Stimulated activated effector memory CD8-positive, alpha-beta T cell treated with anti-CD3 and anti-CD28 coated beads, Interleukin-12 subunit alpha, Interleukin-12 subunit beta, amount 100 ng/mL, for 72 hours (primary cell): ENCODE measurements around the gene IL10RA.

ENCODE experiments used
- ATAC-seq: fragments of 150-1000 bp; cut with Tn5 transposase; 2 replicates; pipeline ENCODE4 v1.10.0; 2021
- DNase-seq, 2 donors: peaks; one replicate each; pipeline ENCODE4 v3.0.0; 2021 to 2022; ENCODE audit warnings: low spot score in 2 of 2
- H3K27ac Mint-ChIP-seq: one replicate; pipeline ENCODE4 v1.8.0; 2022; ENCODE audit warnings: mild to moderate bottlenecking, mixed read lengths
- H3K36me3 Mint-ChIP-seq: one replicate; pipeline ENCODE4 v1.8.0; 2022; ENCODE audit warnings: mild to moderate bottlenecking, mixed read lengths
- H3K4me1 Mint-ChIP-seq: one replicate; pipeline ENCODE4 v1.8.0; 2022; ENCODE audit warnings: mixed read lengths
- H3K4me3 Mint-ChIP-seq: one replicate; pipeline ENCODE4 v1.8.0; 2022; ENCODE audit warnings: mild to moderate bottlenecking, mixed read lengths
- H3K9me3 Mint-ChIP-seq: one replicate; pipeline ENCODE4 v1.8.0; 2022; ENCODE audit warnings: mixed read lengths

The IL10RA gene

DNA sequence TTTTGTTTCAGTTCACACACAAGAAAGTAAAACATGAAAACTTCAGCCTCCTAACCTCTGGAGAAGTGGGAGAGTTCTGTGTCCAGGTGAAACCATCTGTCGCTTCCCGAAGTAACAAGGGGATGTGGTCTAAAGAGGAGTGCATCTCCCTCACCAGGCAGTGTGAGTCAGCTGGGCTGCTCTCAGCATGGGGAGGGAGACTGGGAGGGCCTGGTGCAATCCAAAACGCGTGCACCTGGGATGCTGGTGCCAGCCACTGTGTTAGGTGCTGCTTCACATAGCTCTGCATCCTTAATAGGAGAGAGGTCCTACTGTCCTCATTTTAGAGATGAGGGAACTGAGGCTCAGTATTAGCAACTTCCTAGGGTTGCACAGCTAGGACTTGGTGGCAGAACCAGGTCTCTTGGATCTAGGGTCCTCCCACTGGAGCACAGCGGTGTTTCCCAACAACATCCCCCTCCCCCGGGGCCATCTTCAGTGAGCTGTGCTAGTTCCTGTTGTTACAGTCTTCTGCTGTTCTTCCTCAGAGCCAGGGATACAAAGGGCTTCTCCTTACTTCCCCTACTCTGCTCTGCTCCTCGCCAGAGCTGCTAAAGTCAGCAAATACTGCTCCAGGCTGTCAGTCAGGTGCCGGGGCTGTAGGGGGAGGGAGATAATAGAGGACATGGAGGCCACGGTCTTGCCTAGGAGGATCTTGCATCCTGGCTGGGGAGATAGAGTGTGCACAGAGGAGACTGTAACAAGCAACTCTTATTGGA is 8.0 kb downstream of the IL10RA start:
- Mint-ChIP-seq H3K4me1 (peaks cover 85% of the 10 kb centered on the region), H3K36me3 (peaks cover 100% of the 10 kb centered on the region), H3K27ac (peak overlapping the region; percentile 73), H3K9me3 (peaks cover 6% of the 10 kb centered on the region), H3K4me3 (no peak overlapping the region)
- ATAC-seq: no peak
- no peak for DNase-seq

DNA sequence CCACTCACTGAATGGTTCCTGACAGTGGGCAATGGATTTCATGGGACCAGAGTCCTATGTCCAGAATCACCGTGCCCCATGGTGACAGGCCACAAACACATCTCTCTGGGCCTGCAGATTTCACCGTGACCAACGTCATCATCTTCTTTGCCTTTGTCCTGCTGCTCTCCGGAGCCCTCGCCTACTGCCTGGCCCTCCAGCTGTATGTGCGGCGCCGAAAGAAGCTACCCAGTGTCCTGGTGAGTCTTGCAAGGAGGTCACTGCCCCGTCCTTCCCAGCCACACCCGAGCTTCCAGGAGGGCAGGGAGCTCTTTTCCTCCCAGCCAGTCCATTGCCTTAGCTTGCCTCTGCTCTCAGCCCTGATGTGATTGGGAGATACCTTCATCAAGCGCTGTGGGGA is 9.3 kb downstream of the IL10RA start:
- Mint-ChIP-seq H3K9me3 (peaks cover 6% of the 10 kb centered on the region), H3K4me1 (peaks cover 89% of the 10 kb centered on the region), H3K27ac (peak overlapping the region; percentile 73), H3K4me3 (no peak overlapping the region), H3K36me3 (peaks cover 100% of the 10 kb centered on the region)
- no peak for DNase-seq
- ATAC-seq: no peak

DNA sequence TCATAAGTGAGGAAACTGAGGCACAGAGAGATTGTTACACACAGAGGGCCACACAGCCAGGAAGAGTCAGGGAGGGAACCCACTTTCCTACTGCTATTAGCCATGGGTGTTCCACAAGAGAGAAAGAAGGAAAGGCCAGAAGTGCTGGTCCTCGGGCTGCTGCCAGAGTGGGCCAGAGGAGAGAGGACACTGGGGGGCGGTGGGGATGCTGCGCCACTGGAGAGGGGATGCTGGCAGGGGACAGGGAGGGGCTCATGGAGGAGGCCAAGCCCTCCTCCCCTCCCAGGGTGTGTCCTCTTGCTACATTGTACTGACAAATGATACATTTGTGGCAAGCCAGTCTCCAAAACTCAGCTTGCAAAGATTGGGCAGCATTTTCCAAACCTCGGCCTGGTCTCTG is 9.9 kb downstream of the IL10RA start:
- H3K36me3 Mint-ChIP-seq: peaks cover 100% of the 10 kb centered on the region
- peaks cover 6% of the 10 kb centered on the region for H3K9me3 Mint-ChIP-seq
- H3K27ac Mint-ChIP-seq: peak overlapping the region; percentile 73
- H3K4me3 Mint-ChIP-seq: no peak overlapping the region
- ATAC-seq: no peak
- DNase-seq: no peak
- H3K4me1 Mint-ChIP-seq: peaks cover 94% of the 10 kb centered on the region

DNA sequence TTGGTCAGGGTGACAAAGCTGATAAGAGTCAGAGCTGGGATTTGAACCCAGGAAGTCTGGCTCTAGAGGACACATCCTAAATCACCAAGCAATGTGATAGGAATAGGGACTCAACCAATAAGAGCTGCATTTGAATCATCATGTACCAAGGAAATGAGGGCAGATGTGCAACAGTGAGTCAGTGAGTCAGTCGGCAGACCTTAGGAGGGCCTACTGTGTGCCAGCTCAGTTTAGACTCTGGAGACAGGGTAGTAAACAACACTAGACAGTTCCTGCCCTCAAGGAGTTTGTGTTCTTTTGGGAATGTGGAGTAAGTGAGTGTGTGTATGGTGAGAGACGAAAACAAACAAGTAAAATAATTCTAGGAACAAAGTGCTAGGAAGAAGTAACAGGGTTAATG is 11.2 kb downstream of the IL10RA start:
- Mint-ChIP-seq H3K27ac (peak overlapping the region; percentile 98), H3K9me3 (peaks cover 6% of the 10 kb centered on the region), H3K4me1 (peaks cover 94% of the 10 kb centered on the region), H3K36me3 (peaks cover 100% of the 10 kb centered on the region), H3K4me3 (peak overlapping the region; percentile 28)
- ATAC-seq (no peak), DNase-seq (no peak)

DNA sequence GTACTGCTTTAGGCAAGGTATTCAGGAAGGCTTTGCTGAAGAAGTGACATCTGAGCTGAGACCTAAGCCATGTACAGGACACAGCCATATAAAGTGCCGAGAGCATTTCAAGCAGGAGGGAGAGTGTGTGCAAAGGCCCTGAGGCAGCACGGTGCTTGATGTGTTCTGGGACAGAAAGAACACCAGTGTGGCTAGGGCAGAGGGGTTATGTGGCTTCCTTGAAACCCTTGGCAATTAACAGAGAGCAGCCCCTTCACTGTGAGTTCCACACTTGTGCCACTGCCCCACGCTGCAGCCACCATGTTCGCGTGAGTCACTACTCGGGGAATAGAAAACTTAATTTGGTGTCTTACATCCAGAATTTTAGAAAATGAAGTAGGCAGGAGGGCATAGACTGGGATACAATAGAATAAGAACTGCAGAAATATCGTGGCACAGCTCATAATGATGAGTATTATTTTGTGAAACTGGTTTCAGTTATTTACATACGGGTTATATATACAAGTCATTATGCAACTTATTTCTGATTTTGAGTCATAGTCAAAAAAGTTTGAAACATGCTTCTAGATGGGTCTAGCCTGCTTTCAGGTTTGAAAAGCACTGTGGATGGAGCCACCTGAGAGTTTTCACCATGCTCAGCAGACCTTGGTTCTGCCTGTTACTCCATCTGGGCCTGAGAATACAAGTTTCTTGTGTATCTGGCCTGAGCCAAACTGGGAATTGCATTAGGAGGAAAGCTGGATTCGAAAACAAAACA is 11.8 kb downstream of the IL10RA start:
- Mint-ChIP-seq H3K27ac (peak overlapping the region; percentile 98), H3K4me1 (peaks cover 94% of the 10 kb centered on the region), H3K36me3 (peaks cover 100% of the 10 kb centered on the region), H3K4me3 (peak overlapping the region; percentile 28), H3K9me3 (peaks cover 6% of the 10 kb centered on the region)
- DNase-seq (peak in 1 of 2 donors; percentile 83), ATAC-seq (peak; percentile 41)

DNA sequence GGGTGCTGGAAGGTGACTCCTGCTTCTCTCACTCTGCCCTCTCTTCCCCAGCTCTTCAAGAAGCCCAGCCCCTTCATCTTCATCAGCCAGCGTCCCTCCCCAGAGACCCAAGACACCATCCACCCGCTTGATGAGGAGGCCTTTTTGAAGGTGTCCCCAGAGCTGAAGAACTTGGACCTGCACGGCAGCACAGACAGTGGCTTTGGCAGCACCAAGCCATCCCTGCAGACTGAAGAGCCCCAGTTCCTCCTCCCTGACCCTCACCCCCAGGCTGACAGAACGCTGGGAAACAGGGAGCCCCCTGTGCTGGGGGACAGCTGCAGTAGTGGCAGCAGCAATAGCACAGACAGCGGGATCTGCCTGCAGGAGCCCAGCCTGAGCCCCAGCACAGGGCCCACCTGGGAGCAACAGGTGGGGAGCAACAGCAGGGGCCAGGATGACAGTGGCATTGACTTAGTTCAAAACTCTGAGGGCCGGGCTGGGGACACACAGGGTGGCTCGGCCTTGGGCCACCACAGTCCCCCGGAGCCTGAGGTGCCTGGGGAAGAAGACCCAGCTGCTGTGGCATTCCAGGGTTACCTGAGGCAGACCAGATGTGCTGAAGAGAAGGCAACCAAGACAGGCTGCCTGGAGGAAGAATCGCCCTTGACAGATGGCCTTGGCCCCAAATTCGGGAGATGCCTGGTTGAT is 12.6 kb downstream of the IL10RA start:
- Mint-ChIP-seq H3K27ac (peak overlapping the region; percentile 98), H3K4me3 (peak overlapping the region; percentile 28), H3K4me1 (peaks cover 94% of the 10 kb centered on the region), H3K9me3 (peaks cover 9% of the 10 kb centered on the region), H3K36me3 (peaks cover 100% of the 10 kb centered on the region)
- ATAC-seq (no peak), DNase-seq (no peak)

DNA sequence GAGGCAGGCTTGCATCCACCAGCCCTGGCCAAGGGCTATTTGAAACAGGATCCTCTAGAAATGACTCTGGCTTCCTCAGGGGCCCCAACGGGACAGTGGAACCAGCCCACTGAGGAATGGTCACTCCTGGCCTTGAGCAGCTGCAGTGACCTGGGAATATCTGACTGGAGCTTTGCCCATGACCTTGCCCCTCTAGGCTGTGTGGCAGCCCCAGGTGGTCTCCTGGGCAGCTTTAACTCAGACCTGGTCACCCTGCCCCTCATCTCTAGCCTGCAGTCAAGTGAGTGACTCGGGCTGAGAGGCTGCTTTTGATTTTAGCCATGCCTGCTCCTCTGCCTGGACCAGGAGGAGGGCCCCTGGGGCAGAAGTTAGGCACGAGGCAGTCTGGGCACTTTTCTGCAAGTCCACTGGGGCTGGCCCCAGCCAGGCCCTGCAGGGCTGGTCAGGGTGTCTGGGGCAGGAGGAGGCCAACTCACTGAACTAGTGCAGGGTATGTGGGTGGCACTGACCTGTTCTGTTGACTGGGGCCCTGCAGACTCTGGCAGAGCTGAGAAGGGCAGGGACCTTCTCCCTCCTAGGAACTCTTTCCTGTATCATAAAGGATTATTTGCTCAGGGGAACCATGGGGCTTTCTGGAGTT is 13.3 kb downstream of the IL10RA start:
- H3K27ac Mint-ChIP-seq: peak overlapping the region; percentile 98
- peaks cover 94% of the 10 kb centered on the region for H3K4me1 Mint-ChIP-seq
- peak overlapping the region; percentile 47 for H3K4me3 Mint-ChIP-seq
- H3K36me3 Mint-ChIP-seq: peaks cover 100% of the 10 kb centered on the region
- peaks cover 13% of the 10 kb centered on the region for H3K9me3 Mint-ChIP-seq
- no peak for DNase-seq
- ATAC-seq: no peak

DNA sequence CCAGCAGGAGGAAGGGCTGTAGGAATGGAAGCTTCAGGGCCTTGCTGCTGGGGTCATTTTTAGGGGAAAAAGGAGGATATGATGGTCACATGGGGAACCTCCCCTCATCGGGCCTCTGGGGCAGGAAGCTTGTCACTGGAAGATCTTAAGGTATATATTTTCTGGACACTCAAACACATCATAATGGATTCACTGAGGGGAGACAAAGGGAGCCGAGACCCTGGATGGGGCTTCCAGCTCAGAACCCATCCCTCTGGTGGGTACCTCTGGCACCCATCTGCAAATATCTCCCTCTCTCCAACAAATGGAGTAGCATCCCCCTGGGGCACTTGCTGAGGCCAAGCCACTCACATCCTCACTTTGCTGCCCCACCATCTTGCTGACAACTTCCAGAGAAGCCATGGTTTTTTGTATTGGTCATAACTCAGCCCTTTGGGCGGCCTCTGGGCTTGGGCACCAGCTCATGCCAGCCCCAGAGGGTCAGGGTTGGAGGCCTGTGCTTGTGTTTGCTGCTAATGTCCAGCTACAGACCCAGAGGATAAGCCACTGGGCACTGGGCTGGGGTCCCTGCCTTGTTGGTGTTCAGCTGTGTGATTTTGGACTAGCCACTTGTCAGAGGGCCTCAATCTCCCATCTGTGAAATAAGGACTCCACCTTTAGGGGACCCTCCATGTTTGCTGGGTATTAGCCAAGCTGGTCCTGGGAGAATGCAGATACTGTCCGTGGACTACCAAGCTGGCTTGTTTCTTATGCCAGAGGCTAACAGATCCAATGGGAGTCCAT is 14.1 kb downstream of the IL10RA start:
- Mint-ChIP-seq H3K9me3 (peaks cover 13% of the 10 kb centered on the region), H3K27ac (peak overlapping the region; percentile 98), H3K4me3 (peak overlapping the region; percentile 56), H3K4me1 (peaks cover 94% of the 10 kb centered on the region), H3K36me3 (peaks cover 93% of the 10 kb centered on the region)
- no peak for ATAC-seq
- no peak for DNase-seq

DNA sequence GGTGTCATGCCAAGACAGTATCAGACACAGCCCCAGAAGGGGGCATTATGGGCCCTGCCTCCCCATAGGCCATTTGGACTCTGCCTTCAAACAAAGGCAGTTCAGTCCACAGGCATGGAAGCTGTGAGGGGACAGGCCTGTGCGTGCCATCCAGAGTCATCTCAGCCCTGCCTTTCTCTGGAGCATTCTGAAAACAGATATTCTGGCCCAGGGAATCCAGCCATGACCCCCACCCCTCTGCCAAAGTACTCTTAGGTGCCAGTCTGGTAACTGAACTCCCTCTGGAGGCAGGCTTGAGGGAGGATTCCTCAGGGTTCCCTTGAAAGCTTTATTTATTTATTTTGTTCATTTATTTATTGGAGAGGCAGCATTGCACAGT is 14.6 kb downstream of the IL10RA start:
- Mint-ChIP-seq H3K27ac (peak overlapping the region; percentile 98), H3K9me3 (peaks cover 13% of the 10 kb centered on the region), H3K36me3 (peaks cover 87% of the 10 kb centered on the region), H3K4me3 (peak overlapping the region; percentile 56), H3K4me1 (peaks cover 94% of the 10 kb centered on the region)
- no peak for ATAC-seq
- no peak for DNase-seq

DNA sequence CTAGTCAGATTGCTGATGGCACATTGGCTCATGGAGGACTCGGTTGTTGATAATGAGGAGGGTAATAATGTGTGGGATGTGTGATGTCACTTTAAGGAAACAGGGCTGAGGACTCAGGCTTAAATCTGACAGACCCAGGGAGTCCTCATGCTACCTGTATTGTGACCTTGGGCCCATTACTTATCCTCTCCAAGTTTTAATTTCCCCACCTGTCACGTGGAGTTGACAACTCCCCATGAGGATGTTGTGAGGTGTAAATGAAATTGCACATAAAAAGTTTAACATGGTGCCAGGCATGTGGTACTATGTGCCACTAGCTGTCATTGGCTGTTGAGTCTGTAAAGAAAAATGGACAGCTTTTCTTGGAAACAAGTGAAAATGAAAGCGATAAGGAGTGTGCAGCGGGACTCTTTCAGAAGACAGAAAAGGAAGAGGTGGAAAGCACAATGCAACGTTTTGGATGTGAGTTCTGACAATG is 15.3 kb downstream of the IL10RA start:
- ATAC-seq: peak; percentile 41
- peak overlapping the region; percentile 56 for H3K4me3 Mint-ChIP-seq
- H3K9me3 Mint-ChIP-seq: peaks cover 13% of the 10 kb centered on the region
- peak overlapping the region; percentile 98 for H3K27ac Mint-ChIP-seq
- H3K36me3 Mint-ChIP-seq: peaks cover 80% of the 10 kb centered on the region
- DNase-seq: no peak
- H3K4me1 Mint-ChIP-seq: peaks cover 98% of the 10 kb centered on the region

DNA sequence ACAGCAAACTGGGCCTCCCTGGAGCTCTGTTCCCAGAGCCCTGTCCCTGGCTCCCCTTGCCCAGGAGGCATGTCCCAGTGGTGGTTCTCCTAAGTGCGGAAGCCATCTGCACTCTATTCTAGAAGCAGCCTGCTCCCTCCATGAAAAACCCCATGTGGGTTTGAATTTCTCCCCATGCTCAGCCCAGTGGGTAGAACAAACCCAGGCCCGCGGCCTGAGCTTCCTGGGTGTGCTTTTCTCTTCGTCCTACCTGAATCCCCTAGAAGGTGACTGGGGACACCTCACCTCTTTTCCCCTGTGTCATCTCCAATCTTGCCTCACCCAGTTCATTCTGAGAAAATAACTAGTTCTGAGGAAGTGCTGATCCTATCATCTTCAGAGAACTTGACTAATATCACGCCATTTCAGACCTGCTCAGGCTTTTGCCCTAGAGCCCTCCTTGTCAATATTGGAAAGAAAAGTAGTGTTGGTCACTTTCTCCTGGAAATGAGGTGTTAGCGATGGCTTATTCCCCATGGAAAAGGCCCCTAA is 15.9 kb downstream of the IL10RA start:
- Mint-ChIP-seq H3K36me3 (peaks cover 75% of the 10 kb centered on the region), H3K27ac (peak overlapping the region; percentile 98), H3K4me1 (peaks cover 100% of the 10 kb centered on the region), H3K9me3 (peaks cover 13% of the 10 kb centered on the region), H3K4me3 (peak overlapping the region; percentile 56)
- ATAC-seq (peak; percentile 76), DNase-seq (peak; percentile 43 to 86)

DNA sequence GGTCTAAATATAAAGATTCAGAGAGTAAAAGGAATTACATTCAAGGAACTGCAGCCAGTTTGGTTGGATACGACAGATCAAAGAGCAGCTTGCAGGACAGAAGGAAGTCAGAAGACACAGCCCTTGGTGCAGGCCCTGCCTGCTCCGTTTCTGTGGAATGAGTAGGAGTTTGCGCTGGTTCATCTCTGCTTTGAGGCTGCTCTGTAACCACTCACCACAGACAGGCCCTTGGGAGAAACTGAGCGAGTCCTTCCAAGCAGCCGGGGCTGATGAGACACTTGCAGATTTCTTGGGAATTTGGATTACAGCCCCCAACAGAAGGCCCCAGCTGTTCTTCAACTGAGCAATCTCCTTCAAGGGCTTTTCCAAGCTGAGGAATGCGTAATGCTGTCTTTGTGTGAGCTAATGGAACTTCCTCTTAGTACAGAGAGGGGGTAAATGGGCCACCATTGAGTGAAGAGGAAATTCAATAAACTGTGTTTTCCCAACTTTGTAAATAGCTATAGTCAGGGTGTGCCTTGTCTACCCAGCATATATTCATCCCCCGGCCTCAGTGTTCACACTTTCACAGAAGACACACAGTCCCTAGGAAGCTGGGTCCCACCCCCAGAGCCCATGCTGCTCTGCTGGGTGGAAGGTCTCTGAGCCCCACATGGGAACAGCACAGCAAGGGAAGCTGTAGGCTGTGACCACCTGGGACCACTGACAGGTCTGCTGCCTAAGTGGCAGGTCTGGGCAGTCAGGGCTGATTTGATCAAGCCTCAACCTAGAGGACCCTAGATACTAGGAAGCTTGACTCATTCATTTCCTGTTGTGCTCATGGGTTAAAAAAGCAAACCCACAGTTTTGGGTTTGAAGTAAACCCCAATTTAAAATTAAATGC is 16.6 kb downstream of the IL10RA start:
- peak overlapping the region; percentile 56 for H3K4me3 Mint-ChIP-seq
- ATAC-seq (peak; percentile 81), DNase-seq (peak; percentile 57 to 87)
- H3K27ac Mint-ChIP-seq: peak overlapping the region; percentile 98
- H3K9me3 Mint-ChIP-seq: peaks cover 7% of the 10 kb centered on the region
- H3K4me1 Mint-ChIP-seq: peaks cover 100% of the 10 kb centered on the region
- peaks cover 68% of the 10 kb centered on the region for H3K36me3 Mint-ChIP-seq

DNA sequence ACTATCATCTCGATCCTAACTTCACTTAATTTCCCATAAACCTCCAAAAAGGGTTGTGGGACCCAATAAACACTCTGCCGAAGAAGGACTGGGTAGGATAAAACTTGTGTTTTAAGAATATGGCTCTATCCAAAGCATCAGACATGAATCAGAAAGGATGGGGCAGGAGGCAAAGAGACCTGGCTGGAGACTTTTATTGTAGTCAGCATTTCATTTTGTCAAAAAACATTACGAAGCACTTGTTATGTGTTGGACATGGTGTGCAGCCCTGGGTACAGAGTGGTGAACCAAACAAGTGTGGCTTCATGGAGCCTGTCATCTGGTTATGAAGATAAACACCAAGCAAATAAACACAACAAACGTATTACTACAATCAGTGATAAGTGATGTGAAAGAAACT is 17.3 kb downstream of the IL10RA start:
- Mint-ChIP-seq H3K4me3 (peak overlapping the region; percentile 56), H3K27ac (peak overlapping the region; percentile 98), H3K9me3 (peaks cover 7% of the 10 kb centered on the region), H3K36me3 (peaks cover 61% of the 10 kb centered on the region), H3K4me1 (peaks cover 100% of the 10 kb centered on the region)
- ATAC-seq (peak; percentile 12), DNase-seq (peak in 1 of 2 donors; percentile 60)
